H9 (cell line): ENCODE results near the gene CHST1. TPM values are rescaled to one million over a fixed set of nuclear protein-coding genes. Genes with fewer than 3 reads are reported as not detected.

Experiments
- DNase-seq: peaks from one replicate; pipeline ENCODE4 v3.0.0-alpha.2; 2017
- H2AFZ ChIP-seq: one replicate; pipeline ENCODE4 v1.6.1; 2013; ENCODE audit warnings: mild to moderate bottlenecking, low read length, control low read depth, moderate library complexity
- H2AK5ac ChIP-seq: 2 replicates; pipeline ENCODE4 v1.6.1; 2013; ENCODE audit warnings: low read length, control low read depth, mixed read lengths; ENCODE audit not compliant: insufficient read length
- H2BK120ac ChIP-seq: one replicate; pipeline ENCODE4 v1.6.1; 2013; ENCODE audit warnings: low read depth, mild to moderate bottlenecking, low read length, control low read depth, inconsistent platforms; ENCODE audit not compliant: poor library complexity, severe bottlenecking
- H2BK12ac ChIP-seq: 2 replicates; pipeline ENCODE4 v1.6.1; 2013; ENCODE audit warnings: low read length, control low read depth, mixed read lengths, low read depth; ENCODE audit not compliant: insufficient read length
- H2BK15ac ChIP-seq: 2 replicates; pipeline ENCODE4 v1.6.1; 2013; ENCODE audit warnings: low read depth, low read length, control low read depth
- H2BK20ac ChIP-seq: one replicate; pipeline ENCODE4 v1.6.1; 2013; ENCODE audit warnings: low read depth, mild to moderate bottlenecking, low read length, control low read depth, inconsistent platforms; ENCODE audit not compliant: poor library complexity, severe bottlenecking
- H2BK5ac ChIP-seq: 2 replicates; pipeline ENCODE4 v1.6.1; 2013; ENCODE audit warnings: low read length, control low read depth, mixed read lengths; ENCODE audit not compliant: insufficient read length
- H3K14ac ChIP-seq: 2 replicates; pipeline ENCODE4 v1.6.1; 2013; ENCODE audit warnings: low read length, control low read depth; ENCODE audit not compliant: insufficient read depth
- H3K18ac ChIP-seq: 2 replicates; pipeline ENCODE4 v1.6.1; 2013; ENCODE audit warnings: low read depth, mild to moderate bottlenecking, mixed read lengths, low read length, control low read depth; ENCODE audit not compliant: insufficient read length
- H3K23ac ChIP-seq: 2 replicates; pipeline ENCODE4 v1.6.1; 2013; ENCODE audit warnings: low read length, control low read depth, mixed read lengths, low read depth; ENCODE audit not compliant: insufficient read length
- H3K23me2 ChIP-seq: 2 replicates; pipeline ENCODE4 v1.6.1; 2013; ENCODE audit warnings: low read depth, mild to moderate bottlenecking, mixed read lengths, low read length, control low read depth; ENCODE audit not compliant: insufficient read length, poor library complexity, severe bottlenecking
- H3K27ac ChIP-seq: 2 replicates; pipeline ENCODE4 v1.5.1; 2013; ENCODE audit warnings: low read length, control low read depth, mixed read lengths, low read depth; ENCODE audit not compliant: insufficient read length
- H3K27me3 ChIP-seq: 2 replicates; pipeline ENCODE4 v1.6.1; 2013; ENCODE audit warnings: low read length, control low read depth, inconsistent platforms; ENCODE audit not compliant: insufficient read depth
- H3K4ac ChIP-seq: 2 replicates; pipeline ENCODE4 v1.6.1; 2013; ENCODE audit warnings: low read depth, mild to moderate bottlenecking, control low read depth, inconsistent platforms, low read length, moderate library complexity
- H3K4me1 ChIP-seq: 2 replicates; pipeline ENCODE4 v1.6.1; 2013; ENCODE audit warnings: low read length, control low read depth, inconsistent platforms; ENCODE audit not compliant: insufficient read depth
- H3K4me2 ChIP-seq: 2 replicates; pipeline ENCODE4 v1.6.1; 2013; ENCODE audit warnings: low read length, control low read depth, mixed read lengths; ENCODE audit not compliant: insufficient read length, insufficient read depth
- H3K56ac ChIP-seq: 2 replicates; pipeline ENCODE4 v1.6.1; 2013; ENCODE audit warnings: low read depth, mild to moderate bottlenecking, mixed read lengths, low read length, control low read depth; ENCODE audit not compliant: insufficient read length
- H3K79me1 ChIP-seq: 2 replicates; pipeline ENCODE4 v1.6.1; 2013; ENCODE audit warnings: low read depth, mild to moderate bottlenecking, moderate library complexity, low read length, control low read depth, inconsistent platforms; ENCODE audit not compliant: insufficient read depth, poor library complexity, severe bottlenecking
- H3K79me2 ChIP-seq: 2 replicates; pipeline ENCODE4 v1.6.1; 2013; ENCODE audit warnings: low read length, control low read depth, inconsistent platforms; ENCODE audit not compliant: insufficient read depth
- H3K9ac ChIP-seq: 2 replicates; pipeline ENCODE4 v1.6.1; 2013; ENCODE audit warnings: low read length, control low read depth, mixed read lengths; ENCODE audit not compliant: insufficient read length; ENCODE audit errors: extremely low read depth
- H3K9me3 ChIP-seq: one replicate; pipeline ENCODE4 v1.6.1; 2013; ENCODE audit warnings: low read depth, low read length, inconsistent platforms; ENCODE audit not compliant: control insufficient read depth
- H3T11ph ChIP-seq: one replicate; pipeline ENCODE4 v1.6.1; 2013; ENCODE audit warnings: mild to moderate bottlenecking, low read length, control low read depth, inconsistent platforms
- H4K20me1 ChIP-seq: one replicate; pipeline ENCODE4 v1.6.1; 2013; ENCODE audit not compliant: control insufficient read depth, insufficient read length, insufficient read depth
- H4K5ac ChIP-seq: 2 replicates; pipeline ENCODE4 v1.6.1; 2013; ENCODE audit warnings: low read depth, mild to moderate bottlenecking, mixed read lengths, low read length, control low read depth; ENCODE audit not compliant: insufficient read length
- H4K8ac ChIP-seq: replicated peaks from 2 replicates; pipeline ENCODE4 v1.6.1; 2013; ENCODE audit warnings: low read length, control low read depth, mixed read lengths, low read depth; ENCODE audit not compliant: insufficient read length
- H4K91ac ChIP-seq: 2 replicates; pipeline ENCODE4 v1.6.1; 2013; ENCODE audit warnings: low read depth, mild to moderate bottlenecking, moderate library complexity, mixed read lengths, low read length, control low read depth; ENCODE audit not compliant: insufficient read length
- H3K27ac Mint-ChIP-seq, 3 experiments: 2 replicates in 2 of 3; 3 replicates in 1 of 3; pipeline ENCODE4 v1.8.0; 2020 to 2021; ENCODE audit warnings: mixed read lengths in 3 of 3, mild to moderate bottlenecking in 1 of 3, moderate library complexity in 1 of 3
- H3K27me3 Mint-ChIP-seq: 2 replicates; pipeline ENCODE4 v1.8.0; 2021; ENCODE audit warnings: low read depth, mild to moderate bottlenecking, moderate library complexity, mixed read lengths
- H3K36me3 Mint-ChIP-seq, 3 experiments: 2 replicates in 2 of 3; 3 replicates in 1 of 3; pipeline ENCODE4 v1.8.0; 2020 to 2021; ENCODE audit warnings: low read depth in 3 of 3, mixed read lengths in 3 of 3; ENCODE audit not compliant: insufficient read depth in 1 of 3
- H3K4me1 Mint-ChIP-seq, 2 experiments: 2 replicates each; pipeline ENCODE4 v1.8.0; 2020; ENCODE audit warnings: mixed read lengths in 2 of 2
- H3K4me3 Mint-ChIP-seq, 2 experiments: 2 replicates in 1 of 2; 3 replicates in 1 of 2; pipeline ENCODE4 v1.8.0; 2020 to 2021; ENCODE audit warnings: mild to moderate bottlenecking in 2 of 2, mixed read lengths in 2 of 2, moderate library complexity in 1 of 2
- H3K9me3 Mint-ChIP-seq, 2 experiments: 2 replicates in 1 of 2; 3 replicates in 1 of 2; pipeline ENCODE4 v1.8.0; 2020; ENCODE audit warnings: mild to moderate bottlenecking in 2 of 2, mixed read lengths in 2 of 2, moderate library complexity in 1 of 2
- CTCF ChIP-seq: fragments of 200-600 bp; sonication (generic); conservative IDR thresholded peaks from 3 replicates; pipeline ENCODE4 v1.8.0; 2021; ENCODE audit warnings: antibody characterized with exemption, mild to moderate bottlenecking
- whole genome bisulfite sequencing: extraction: QIAGEN DNeasy Blood & Tissue Kit; methylation state at CpG from one replicate; pipeline ENCODE4 v1.1.7; 2013; ENCODE audit warnings: missing lambda C conversion rate, low lambda C conversion rate, mixed read lengths; ENCODE audit not compliant: insufficient read length; ENCODE audit errors: extremely low coverage; 5-methylcytosine and 5-hydroxymethylcytosine counted together
- total RNA-seq: library from RNA; stranded (reverse); gene quantifications from 2 replicates; pipeline ENCODE4 v1.2.1, GENCODE V29; 2021

CHST1 gene
- total RNA-seq, 1 experiment from 2014 or later: 0.57 TPM

GRCh38 chr11:45713573-45713972, 48.2 kb upstream of the CHST1 start:
- Mint-ChIP-seq H3K9me3 (no peaks in the 10 kb centered on the region), H3K36me3 (no peaks in the 10 kb centered on the region), H3K4me3 (no peak overlapping the region), H3K27me3 (peaks cover 39% of the 10 kb centered on the region), H3K27ac (no peak overlapping the region), H3K4me1 (peaks cover 0 to 2% of the 10 kb centered on the region in 2 experiments; a peak in 1 of 4 replicates)
- Histone ChIP-seq H3K79me1 (no peaks in the 10 kb centered on the region), H4K8ac (no peak overlapping the region), H3K9me3 (no peaks in the 10 kb centered on the region), H3T11ph (no peak overlapping the region), H2BK20ac (no peak overlapping the region), H3K4me2 (no peak overlapping the region), H3K9ac (no peak overlapping the region), H3K14ac (no peak overlapping the region), H2BK15ac (no peak overlapping the region), H3K27me3 (no peaks in the 10 kb centered on the region), H2BK5ac (no peak overlapping the region), H2AFZ (no peak overlapping the region), H4K91ac (no peak overlapping the region), H3K4me1 (no peaks in the 10 kb centered on the region), H3K18ac (no peak overlapping the region), H2BK12ac (no peak overlapping the region), H4K20me1 (no peaks in the 10 kb centered on the region), H3K56ac (no peak overlapping the region), H4K5ac (no peak overlapping the region), H3K27ac (no peak overlapping the region), H3K79me2 (no peaks in the 10 kb centered on the region), H3K23me2 (no peaks in the 10 kb centered on the region), H2AK5ac (no peak overlapping the region), H3K23ac (no peak overlapping the region), H3K4ac (no peak overlapping the region), H2BK120ac (no peak overlapping the region)
- DNase-seq: no peak
- no CpG with 5 or more reads among the region's 2 CpGs for WGBS
- TF ChIP-seq CTCF: no peak
